K562 (cell line): ENCODE data around the gene NUTM1. TPM values are rescaled to one million over a fixed set of nuclear protein-coding genes. Genes with fewer than 3 reads are reported as not detected.
"Not testable (repeated sequence)": the region's sequence is repeated elsewhere in the genome, so short reads cannot be mapped to it uniquely, and the experiment has no call there.

Experiments used
- ATAC-seq: fragments of 200-7000 bp; cut with Tn5 transposase; 3 replicates; pipeline ENCODE4 v1.9.1; 2020; ENCODE audit warnings: moderate library complexity
- BruUV-seq: library from RNA; stranded (reverse); fragments of 400-500 nt; replicated peaks from 2 replicates; lab custom pipeline; 2021; lab: Mats Ljungman, UMichigan
- CTCF ChIA-PET: fragments of 300-600 bp; formaldehyde crosslinking; extraction: SDS; loops from one replicate; lab custom pipeline; 2021; ENCODE audit warnings: low intra/inter-chr PET ratio; lab: Yijun Ruan, JAX
- POLR2A ChIA-PET: fragments of 300-600, 350-650 bp; sonication (Branson Sonifier 250); formaldehyde crosslinking; extraction: SDS; loops from one replicate; lab custom pipeline; 2021; ENCODE audit warnings: antibody characterized with exemption, inconsistent platforms; lab: Yijun Ruan, JAX
- DNase-seq, 4 experiments: peaks; one replicate each; pipeline versions ENCODE4 v3.0.0 to v3.0.0-alpha.2; 2011 to 2018; ENCODE audit warnings: low spot score in 3 of 4, mixed read lengths in 3 of 4; ENCODE audit errors: extremely low read depth in 1 of 4
- FAIRE-seq: peaks from 2 replicates; lab custom pipeline; 2011; peaks lifted over from hg19 to GRCh38; lab: Jason Lieb, UNC
- H2AFZ ChIP-seq: 2 replicates; pipeline ENCODE4 v1.6.0; 2011; ENCODE audit warnings: low read depth, low read length, control low read depth, inconsistent platforms
- H3K27ac ChIP-seq: fragments of 200-600 bp; 3 replicates; pipeline ENCODE4 v1.8.0; 2011; ENCODE audit warnings: low read depth, mild to moderate bottlenecking, control low read depth, inconsistent platforms, low read length, moderate library complexity, mixed read lengths; ENCODE audit errors: extremely low read depth
- H3K27me3 ChIP-seq, 2 experiments: fragments of 300-600 bp in 1 of 2; 2 replicates in 1 of 2; 3 replicates in 1 of 2; pipeline versions ENCODE4 v1.6.0 to v1.8.0; 2011; ENCODE audit warnings: inconsistent platforms in 2 of 2, low read length in 2 of 2, mild to moderate bottlenecking in 1 of 2, mixed read lengths in 1 of 2, moderate library complexity in 1 of 2; ENCODE audit not compliant: control insufficient read depth in 2 of 2, insufficient read depth in 2 of 2
- H3K36me3 ChIP-seq: fragments of 300-600 bp; 3 replicates; pipeline ENCODE4 v1.8.0; 2011; ENCODE audit warnings: mild to moderate bottlenecking, low read length, inconsistent platforms; ENCODE audit not compliant: control insufficient read depth, insufficient read depth
- H3K4me1 ChIP-seq, 2 experiments: fragments of 200-600 bp in 1 of 2; replicated peaks in 1 of 2; 2 replicates in 1 of 2; 3 replicates in 1 of 2; pipeline versions ENCODE4 v1.5.1 to v1.8.0; 2011; ENCODE audit warnings: inconsistent platforms in 2 of 2, low read length in 2 of 2, mild to moderate bottlenecking in 1 of 2, mixed read lengths in 1 of 2, moderate library complexity in 1 of 2; ENCODE audit not compliant: control insufficient read depth in 2 of 2, insufficient read depth in 2 of 2
- H3K4me2 ChIP-seq: 2 replicates; pipeline ENCODE4 v1.6.1; 2011; ENCODE audit warnings: low read length, control low read depth, inconsistent platforms, mixed read lengths; ENCODE audit not compliant: insufficient read depth
- H3K4me3 ChIP-seq: fragments of 200-600 bp; sonication (generic), shearing (Covaris generic); 2 replicates; pipeline ENCODE4 v1.5.1; 2016; ENCODE audit warnings: control low read depth, inconsistent platforms
- H3K79me2 ChIP-seq: fragments of 200-600 bp; 3 replicates; pipeline ENCODE4 v1.8.0; 2011; ENCODE audit warnings: low read length, inconsistent platforms; ENCODE audit not compliant: control insufficient read depth, insufficient read depth
- H3K9ac ChIP-seq, 2 experiments: 2 replicates each; pipeline versions ENCODE4 v1.6.0 to v1.6.1; 2011; ENCODE audit warnings: low read depth in 2 of 2, low read length in 2 of 2, control low read depth in 1 of 2, inconsistent platforms in 1 of 2, mild to moderate bottlenecking in 1 of 2, mixed read lengths in 1 of 2; ENCODE audit not compliant: insufficient read depth in 1 of 2
- H3K9me1 ChIP-seq: one replicate; pipeline ENCODE4 v1.6.0; 2011; ENCODE audit warnings: inconsistent platforms, mild to moderate bottlenecking, low read length, moderate library complexity; ENCODE audit not compliant: control insufficient read depth, insufficient read depth
- H3K9me3 ChIP-seq: replicated peaks from 2 replicates; pipeline ENCODE4 v1.5.1; 2011; ENCODE audit warnings: low read depth, low read length, inconsistent platforms; ENCODE audit not compliant: control insufficient read depth, insufficient read depth
- H4K20me1 ChIP-seq: replicated peaks from 2 replicates; pipeline ENCODE4 v1.6.1; 2011; ENCODE audit warnings: low read length, inconsistent platforms, mixed read lengths; ENCODE audit not compliant: control insufficient read depth, insufficient read depth
- CREB3 ChIP-seq: fragments of 450-650 bp; conservative IDR thresholded peaks from 2 replicates; pipeline ENCODE4 v1.6.1; 2016; ENCODE audit warnings: missing genetic modification characterization, low read depth, mild to moderate bottlenecking, missing compliant biosample characterization, moderate library complexity
- ID3 ChIP-seq, 2 experiments: fragments of 250-450 bp in 1 of 2; fragments of 450-650 bp in 1 of 2; sonication (Bioruptor Pico) in 1 of 2; IDR thresholded peaks; 2 replicates each; pipeline versions ENCODE4 v1.6.1 to v1.8.0; 2016 to 2021; ENCODE audit warnings: mild to moderate bottlenecking in 2 of 2, moderate library complexity in 2 of 2, missing compliant biosample characterization in 1 of 2, missing genetic modification characterization in 1 of 2
- NFIC ChIP-seq: fragments of 450-650 bp; IDR thresholded peaks from 2 replicates; pipeline ENCODE4 v1.6.1; 2017; ENCODE audit warnings: mild to moderate bottlenecking, inconsistent platforms
- PTRF ChIP-seq: fragments of 450-650 bp; IDR thresholded peaks from 2 replicates; pipeline ENCODE4 v1.6.1; 2016; ENCODE audit warnings: mild to moderate bottlenecking, missing genetic modification characterization, missing compliant biosample characterization
- ZNF175 ChIP-seq: fragments of 200-800 bp; sonication (Bioruptor generic); IDR thresholded peaks from 2 replicates; pipeline ENCODE4 v1.6.1; 2016; ENCODE audit warnings: low read depth, mild to moderate bottlenecking, missing genetic modification characterization, missing compliant biosample characterization
- ZNF644 ChIP-seq: fragments of 200-800 bp; sonication (Bioruptor generic); IDR thresholded peaks from 2 replicates; pipeline ENCODE4 v1.6.1; 2016; ENCODE audit warnings: low read depth, missing genetic modification characterization, missing compliant biosample characterization
- ZNF79 ChIP-seq: fragments of 250-450 bp; sonication (Bioruptor Pico); IDR thresholded peaks from 2 replicates; pipeline ENCODE4 v1.4.0; 2020; ENCODE audit warnings: low read depth, mild to moderate bottlenecking, moderate library complexity
- WGBS: fragments of 100-300 bp; shearing (Covaris generic); methylation state at CpG from one replicate; pipeline ENCODE4 v1.1.6; 2016; ENCODE audit warnings: low coverage, mixed read lengths; ENCODE audit not compliant: insufficient coverage; ENCODE audit errors: missing lambda C conversion rate; 5-methylcytosine and 5-hydroxymethylcytosine counted together
- in situ Hi-C: fragments of 300-500 bp; cut with MboI; formaldehyde crosslinking; loops from 4 replicates; pipeline ENCODE4 v1.15.0; 2018; ENCODE audit warnings: inconsistent platforms, mixed read lengths
- intact Hi-C: fragments of 100-400 bp; cut with micrococcal nuclease; formaldehyde crosslinking; loops from 2 replicates; pipeline ENCODE4 v1.14.2; 2022
- polyA plus RNA-seq, 8 experiments: library from polyadenylated mRNA; depleted of rRNA in 4 of 8; stranded (reverse) in 5 of 8; unstranded in 3 of 8; fragments of >200 nt; fragmentation: Nextera tagmentation in 2 of 8; fragmentation: Illumina TruSeq in 1 of 8; extraction: Ambion mirVana in 2 of 8; extraction: Trizol in 1 of 8; gene quantifications; 2 replicates each; pipeline versions ENCODE4 v1.2.1 to v1.2.3, GENCODE V29; 2011 to 2014; ENCODE audit warnings: inconsistent platforms in 1 of 8, missing spikeins in 1 of 8
- total RNA-seq, 7 experiments: library from RNA; depleted of rRNA in 6 of 7; stranded (reverse); fragments of >200 nt in 6 of 7; fragmentation: Illumina TruSeq in 2 of 7; extraction: Trizol in 2 of 7; gene quantifications; 2 replicates each; pipeline versions ENCODE4 v1.2.1 to v1.2.3, GENCODE V29; 2011 to 2021; ENCODE audit warnings: low replicate concordance in 1 of 7
- TF ChIP-seq, protein P1 (sequence below), 3 experiments: fragments of 200-800 bp in 1 of 3; sonication (Bioruptor generic) in 1 of 3; sonication (generic) in 1 of 3; formaldehyde crosslinking in 1 of 3; IDR thresholded peaks; 2 replicates each; pipeline versions ENCODE4 v1.6.1 to v1.8.0; 2016 to 2022; ENCODE audit warnings: mild to moderate bottlenecking in 2 of 3, missing compliant biosample characterization in 2 of 3, missing genetic modification characterization in 2 of 3, missing genetic modification reagents in 1 of 3

The NUTM1 gene
- total and polyA plus RNA-seq, 9 of the 15 experiments (the other 6 are each of a cell fraction or from before 2014, with no cell fraction given): 0.01 to 0.05 (median 0.04) TPM; not detected in 4

DNA sequence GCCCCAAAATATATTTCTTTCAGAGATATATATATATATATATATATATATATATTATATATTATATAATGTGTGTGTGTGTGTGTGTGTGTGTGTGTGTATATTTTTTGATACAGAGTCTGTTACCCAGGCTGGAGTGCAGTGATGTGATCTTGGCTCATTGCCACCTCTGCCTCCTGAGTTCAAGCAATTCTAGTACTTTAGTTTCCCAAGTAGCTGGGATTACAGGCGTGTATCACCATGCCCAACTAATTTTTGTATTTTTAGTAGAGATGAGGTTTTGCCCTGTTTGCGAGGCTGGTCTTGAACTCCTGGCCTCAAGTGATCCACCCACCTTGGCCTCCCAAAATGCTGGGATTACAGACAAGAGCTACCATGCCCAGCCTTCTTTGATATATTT lies 32.4 kb downstream of the NUTM1 start:
- H3K4me3 ChIP-seq, H4K20me1 ChIP-seq, H3K4me2 ChIP-seq, H3K9me1 ChIP-seq, ATAC-seq, DNase-seq, intact Hi-C loops, H3K9me3 ChIP-seq, CTCF ChIA-PET, H3K4me1 ChIP-seq, FAIRE-seq: not testable (repeated sequence)
- POLR2A ChIA-PET: interaction anchor here (0.5 to 0.7 kb wide), 2 partner anchors 67 to 140 kb away, joined by 3 to 4 read pairs; no protein-coding TSS in a partner anchor
- WGBS: 37% methylated on average over 2 of the region's 2 CpGs
- peak; percentile 52; the same call in 1 of the 2 replicates for TF ChIP-seq NFIC
- TF ChIP-seq, all 486 proteins: peak for 1; not testable (repeated sequence) for 485
- H3K27me3 ChIP-seq, H3K79me2 ChIP-seq, in situ Hi-C loops, H3K27ac ChIP-seq, H3K9ac ChIP-seq, BruUV-seq, H3K36me3 ChIP-seq, H2AFZ ChIP-seq: not testable (repeated sequence)

GRCh38 chr15:34376856-34377255 lies 33.7 kb downstream of the NUTM1 start:
- BruUV-seq: no TSS peak
- Histone ChIP-seq H3K9me3 (no peaks in the 10 kb centered on the region), H2AFZ (no peak overlapping the region), H3K4me2 (no peak overlapping the region), H3K27me3 (peaks cover 0 to 7% of the 10 kb centered on the region in 2 experiments; a peak in 1 of 5 replicates), H3K4me1 (no peaks in the 10 kb centered on the region), H3K9ac (no peak overlapping the region), H3K4me3 (no peak overlapping the region), H3K27ac (no peak overlapping the region), H3K79me2 (no peaks in the 10 kb centered on the region), H3K9me1 (no peaks in the 10 kb centered on the region), H4K20me1 (no peaks in the 10 kb centered on the region), H3K36me3 (peaks cover 10% of the 10 kb centered on the region; the same call in 1 of the 3 replicates)
- WGBS: 75% methylated on average over 2 of the region's 2 CpGs
- ChIA-PET CTCF (no interaction called here), POLR2A (no interaction called here)
- FAIRE-seq (no peak), ATAC-seq (no peak), DNase-seq (no peak)
- in situ Hi-C loops (no loop called here), intact Hi-C loops (no loop called here)
- TF ChIP-seq ZNF175: peak; percentile 51; the same call in 1 of the 2 replicates
- TF ChIP-seq, protein P1, sequence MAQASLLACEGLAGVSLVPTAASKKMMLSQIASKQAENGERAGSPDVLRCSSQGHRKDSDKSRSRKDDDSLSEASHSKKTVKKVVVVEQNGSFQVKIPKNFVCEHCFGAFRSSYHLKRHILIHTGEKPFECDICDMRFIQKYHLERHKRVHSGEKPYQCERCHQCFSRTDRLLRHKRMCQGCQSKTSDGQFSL (CRISPR knock-in tag; IDR thresholded peaks at IDR 0.05): no peak
- TF ChIP-seq, protein P1 (tag; IDR thresholded peaks at IDR 0.05): peak in 1 of 2 experiments; percentile 62; a peak in 1 of 4 replicates
- 0 out of 2 replicates have a peak, but pooled peaks have one; percentile 27 for TF ChIP-seq ZNF644 (tag)
- TF ChIP-seq PTRF (tag): peak; percentile 65; the same call in 1 of the 2 replicates
- TF ChIP-seq CREB3 (tag): peak; percentile 45; the same call in 1 of the 2 replicates
- TF ChIP-seq ZNF79: no peak
- TF ChIP-seq ID3 (CRISPR knock-in tag; IDR thresholded peaks at IDR 0.05): no peak
- TF ChIP-seq ID3 (tag; IDR thresholded peaks at IDR 0.05): peak; percentile 70; the same call in 1 of the 2 replicates
